ENCODE results near the gene STK4.
A peak's percentile ranks its signal among the peaks of the same experiment; 100 is the strongest.

STK4 gene

GRCh38 chr20:45032276-45032675 lies 66.0 kb downstream of the STK4 start:
- H3K4me3 ChIP-seq (ENCODE audit: control insufficient read depth, low read depth, low read length) = no peak overlapping the region
- no peak for DNase-seq (ENCODE audit: low read depth)
- TF ChIP-seq, protein P1, sequence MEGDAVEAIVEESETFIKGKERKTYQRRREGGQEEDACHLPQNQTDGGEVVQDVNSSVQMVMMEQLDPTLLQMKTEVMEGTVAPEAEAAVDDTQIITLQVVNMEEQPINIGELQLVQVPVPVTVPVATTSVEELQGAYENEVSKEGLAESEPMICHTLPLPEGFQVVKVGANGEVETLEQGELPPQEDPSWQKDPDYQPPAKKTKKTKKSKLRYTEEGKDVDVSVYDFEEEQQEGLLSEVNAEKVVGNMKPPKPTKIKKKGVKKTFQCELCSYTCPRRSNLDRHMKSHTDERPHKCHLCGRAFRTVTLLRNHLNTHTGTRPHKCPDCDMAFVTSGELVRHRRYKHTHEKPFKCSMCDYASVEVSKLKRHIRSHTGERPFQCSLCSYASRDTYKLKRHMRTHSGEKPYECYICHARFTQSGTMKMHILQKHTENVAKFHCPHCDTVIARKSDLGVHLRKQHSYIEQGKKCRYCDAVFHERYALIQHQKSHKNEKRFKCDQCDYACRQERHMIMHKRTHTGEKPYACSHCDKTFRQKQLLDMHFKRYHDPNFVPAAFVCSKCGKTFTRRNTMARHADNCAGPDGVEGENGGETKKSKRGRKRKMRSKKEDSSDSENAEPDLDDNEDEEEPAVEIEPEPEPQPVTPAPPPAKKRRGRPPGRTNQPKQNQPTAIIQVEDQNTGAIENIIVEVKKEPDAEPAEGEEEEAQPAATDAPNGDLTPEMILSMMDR (conservative IDR thresholded peaks at IDR 0.05; ENCODE audit: control insufficient read depth, insufficient read depth, low read depth, low read length) = no peak

GRCh38 chr20:45032781-45033180 lies 66.5 kb downstream of the STK4 start:
- DNase-seq (ENCODE audit: low read depth) = no peak
- TF ChIP-seq, protein P1 (conservative IDR thresholded peaks at IDR 0.05; ENCODE audit: control insufficient read depth, insufficient read depth, low read depth, low read length) = no peak
- H3K4me3 ChIP-seq (ENCODE audit: control insufficient read depth, low read depth, low read length) = no peak overlapping the region

DNA sequence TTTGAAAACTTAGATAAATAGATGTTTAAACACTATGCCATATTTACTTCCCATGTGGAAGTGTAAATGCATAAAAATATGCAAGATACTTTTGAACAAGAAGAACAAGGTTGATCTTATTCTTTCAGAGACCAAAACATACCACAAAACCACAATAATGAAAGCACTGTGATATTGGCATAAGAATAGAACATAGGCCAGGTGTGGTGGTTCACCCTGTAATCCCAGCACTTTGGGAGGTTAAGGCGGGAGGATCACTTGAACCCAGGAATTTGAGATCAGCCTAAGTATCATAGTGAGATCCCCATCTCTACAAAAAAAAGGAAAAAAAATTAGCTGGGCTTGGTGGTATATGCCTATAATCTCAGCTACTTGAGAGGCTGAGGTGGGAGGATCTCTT lies 68.1 kb downstream of the STK4 start:
- DNase-seq (ENCODE audit: low read depth) = no peak
- TF ChIP-seq, protein P1 (conservative IDR thresholded peaks at IDR 0.05; ENCODE audit: control insufficient read depth, insufficient read depth, low read depth, low read length) = no peak
- no peak overlapping the region for H3K4me3 ChIP-seq (ENCODE audit: control insufficient read depth, low read depth, low read length)

DNA sequence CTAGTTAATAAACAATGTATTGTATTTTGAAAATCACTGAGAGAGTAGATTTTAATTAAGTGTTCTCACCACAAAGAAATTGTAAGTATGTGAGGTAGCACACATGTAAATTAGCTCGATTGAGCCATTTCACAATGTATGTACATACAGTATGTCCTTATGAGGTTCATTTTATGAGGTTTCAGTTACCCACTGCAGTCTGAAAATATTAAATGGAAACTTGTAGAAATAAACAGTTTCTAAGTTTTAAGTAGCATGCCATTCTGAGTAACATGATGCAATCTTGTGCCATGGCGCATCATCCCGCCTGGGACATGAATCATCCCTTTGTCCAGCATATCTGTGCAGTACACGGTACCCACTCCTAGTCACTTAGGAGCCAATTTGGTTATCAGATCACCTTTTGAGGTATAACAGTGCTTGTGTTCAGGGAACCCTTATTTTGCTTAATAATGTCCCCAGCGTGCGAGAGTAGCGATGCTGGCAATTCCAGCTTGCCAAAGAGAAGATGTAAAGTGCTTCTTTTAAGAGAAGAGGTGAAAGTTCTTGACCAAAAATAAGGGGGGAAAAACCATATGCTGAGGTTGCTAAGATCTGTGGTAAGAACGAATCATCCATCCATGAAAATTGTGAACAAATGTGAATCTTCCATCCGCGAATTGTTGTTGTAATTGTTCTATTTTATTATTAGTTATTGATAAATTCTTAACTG lies 69.9 kb downstream of the STK4 start:
- DNase-seq (ENCODE audit: low read depth) = peak; percentile 81
- TF ChIP-seq, protein P1 (conservative IDR thresholded peaks at IDR 0.05; ENCODE audit: control insufficient read depth, insufficient read depth, low read depth, low read length) = no peak
- no peak overlapping the region for H3K4me3 ChIP-seq (ENCODE audit: control insufficient read depth, low read depth, low read length)

- peak; percentile 83 for DNase-seq (ENCODE audit: low read depth)
- no peak overlapping the region for H3K4me3 ChIP-seq (ENCODE audit: control insufficient read depth, low read depth, low read length)
- TF ChIP-seq, protein P1 (conservative IDR thresholded peaks at IDR 0.05; ENCODE audit: control insufficient read depth, insufficient read depth, low read depth, low read length) = no peak
Measured at GRCh38 chr20:45037050-45037449, 70.7 kb downstream of the STK4 start.

DNA sequence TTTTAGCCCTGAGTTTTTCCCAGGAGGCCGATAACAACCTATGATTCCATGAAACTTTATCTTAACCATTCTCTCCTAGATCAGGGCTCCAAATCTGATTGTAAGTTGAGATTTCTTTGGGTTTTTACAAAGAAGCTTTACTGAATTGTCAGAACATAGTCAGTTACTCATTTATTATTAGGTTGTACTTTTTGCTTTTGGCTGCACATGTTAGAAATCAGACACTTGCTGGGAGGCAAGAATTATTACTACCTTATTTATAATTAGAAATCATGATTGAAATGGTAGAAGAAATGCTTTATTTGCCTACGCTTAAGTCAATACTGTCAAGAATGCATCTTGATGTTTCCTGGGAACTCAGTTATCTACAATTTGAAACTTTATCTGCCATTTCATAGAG lies 71.3 kb downstream of the STK4 start:
- no peak for DNase-seq (ENCODE audit: low read depth)
- no peak overlapping the region for H3K4me3 ChIP-seq (ENCODE audit: control insufficient read depth, low read depth, low read length)
- TF ChIP-seq, protein P1 (conservative IDR thresholded peaks at IDR 0.05; ENCODE audit: control insufficient read depth, insufficient read depth, low read depth, low read length) = no peak

Measured in fibroblast of mammary gland (primary cell).